Suppressor macrophage treated with lipopolysaccharide for 4 hours (primary cell): ENCODE data around the gene CACNA2D3.

Experiments used
- DNase-seq: peaks from one replicate; pipeline ENCODE4 v3.0.0-alpha.2; 2020

CACNA2D3 gene

DNA sequence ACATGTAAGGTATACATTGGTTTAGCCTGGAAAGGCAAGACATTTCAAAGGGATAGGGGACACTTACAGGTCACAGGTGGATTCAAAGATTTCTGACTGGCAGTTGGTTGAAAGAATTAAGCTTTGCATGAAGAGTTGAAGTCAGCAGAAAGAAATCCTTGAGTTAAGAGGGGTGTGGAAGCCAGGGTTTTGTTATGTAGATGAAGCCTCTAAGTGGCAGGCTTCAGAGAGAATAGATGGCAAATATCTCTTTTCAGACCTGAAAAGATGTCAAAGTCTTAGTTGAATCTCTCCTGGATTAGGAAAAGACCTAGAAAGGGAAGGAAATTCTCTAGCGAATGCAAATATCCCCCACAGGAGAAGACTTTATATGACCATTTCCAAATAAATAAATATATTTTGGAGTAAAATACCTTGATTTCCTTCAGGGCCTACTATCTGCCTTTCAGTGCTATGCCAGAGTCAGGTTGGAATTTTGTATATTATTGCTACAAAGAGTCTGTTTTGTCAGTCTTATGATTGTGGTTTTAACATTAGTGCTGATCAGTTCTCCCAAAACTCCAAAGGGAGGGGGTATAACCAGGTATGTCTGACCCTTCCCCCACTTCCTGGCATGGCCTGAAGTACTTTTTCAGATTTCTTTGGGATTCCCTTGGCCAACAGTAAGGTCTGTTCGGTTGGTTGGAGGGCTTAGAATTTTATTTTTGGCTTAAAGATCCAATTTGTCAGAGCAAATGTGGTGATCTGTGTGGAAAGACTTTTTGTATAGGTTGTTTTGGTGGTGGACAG is 519.1 kb downstream of the CACNA2D3 start:
- no peak for DNase-seq

DNA sequence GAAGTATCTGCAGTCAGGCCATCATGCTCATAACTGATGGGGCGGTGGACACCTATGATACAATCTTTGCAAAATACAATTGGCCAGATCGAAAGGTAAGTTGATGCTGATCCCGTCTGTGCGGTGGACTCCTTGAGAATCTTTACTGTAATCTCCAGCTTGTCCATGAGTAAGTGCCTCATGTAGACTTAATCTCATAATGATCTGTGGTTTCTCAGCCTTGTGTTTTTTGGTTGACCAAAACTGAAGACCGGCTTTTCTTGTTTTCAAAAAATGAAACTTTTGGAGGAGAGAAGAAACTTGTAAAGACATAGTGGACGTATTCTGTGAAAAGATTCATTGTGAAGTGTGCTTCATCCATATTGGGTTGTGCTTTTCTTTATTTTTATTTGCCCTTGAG is 519.8 kb downstream of the CACNA2D3 start:
- DNase-seq = no peak

DNA sequence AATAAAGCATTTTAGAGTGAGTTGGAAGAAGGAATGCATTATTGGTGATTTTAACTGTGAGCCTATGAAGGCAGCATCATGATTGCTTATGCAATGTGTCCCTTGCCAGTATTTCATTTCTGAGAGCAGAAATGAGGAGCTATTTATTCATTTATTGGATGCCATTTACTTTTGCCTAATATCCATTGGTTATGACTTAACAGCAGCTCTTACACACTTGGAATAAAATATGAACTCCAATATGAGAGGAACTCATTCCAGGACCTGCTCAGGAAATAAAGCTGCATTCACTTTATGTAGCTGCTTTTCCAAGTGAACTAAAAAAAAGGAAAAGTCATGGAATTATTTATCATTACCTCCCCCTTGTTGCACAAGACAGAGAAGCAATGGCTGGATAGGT is 525.4 kb downstream of the CACNA2D3 start:
- DNase-seq = no peak

DNA sequence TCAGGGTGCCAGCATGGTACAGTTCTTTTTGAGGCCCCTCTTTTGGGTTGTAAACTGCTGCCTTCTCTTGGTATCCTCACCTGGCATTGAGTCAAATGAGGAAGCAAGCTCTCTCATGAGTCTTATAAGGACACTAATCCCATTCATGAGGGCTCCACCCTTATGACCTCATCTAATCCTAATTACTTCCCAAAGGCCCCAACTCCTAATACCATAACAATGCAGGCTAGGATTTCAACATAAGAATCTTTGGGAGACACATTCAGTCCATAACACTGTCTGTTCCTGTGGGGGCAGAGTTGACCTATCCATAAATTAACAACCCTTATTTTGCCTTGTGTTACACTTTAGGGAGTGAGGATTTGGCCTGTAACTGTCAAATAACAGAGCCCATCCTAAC is 527.2 kb downstream of the CACNA2D3 start:
- no peak for DNase-seq

DNA sequence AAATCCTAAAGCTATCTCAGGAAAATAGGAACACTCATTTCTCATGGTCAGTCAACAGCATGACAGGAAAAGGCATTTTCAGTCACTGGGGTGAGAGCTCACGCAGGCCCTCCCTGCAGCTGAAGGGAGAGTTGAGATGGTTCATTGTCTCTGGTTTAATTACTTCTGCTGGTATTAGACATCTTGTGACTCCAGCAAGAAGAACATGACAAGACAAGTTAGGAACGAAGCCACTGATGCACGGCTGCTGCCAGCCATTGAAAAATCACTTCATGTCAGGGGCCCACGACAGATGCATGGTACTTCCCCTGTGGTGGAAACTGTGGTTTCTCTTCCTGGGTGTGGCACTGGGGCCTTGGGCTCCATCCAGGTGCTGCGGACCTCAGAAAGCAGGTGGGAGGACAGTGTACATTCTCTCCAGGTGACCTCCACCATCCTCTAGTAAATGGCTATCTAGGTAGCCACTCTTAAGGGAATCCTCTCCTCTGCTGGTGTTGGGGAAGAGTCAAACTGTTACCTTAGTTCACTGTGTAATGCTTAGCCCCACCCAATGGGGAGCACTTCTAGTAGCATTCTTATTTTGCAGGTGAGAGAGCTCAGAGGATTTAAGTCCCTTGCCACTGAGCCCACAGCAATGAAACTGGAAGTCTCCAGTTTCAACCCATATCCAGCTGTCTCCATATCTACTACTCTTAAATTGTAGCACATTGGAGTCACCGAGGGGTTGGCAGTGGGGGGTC is 531.3 kb downstream of the CACNA2D3 start:
- no peak for DNase-seq

DNA sequence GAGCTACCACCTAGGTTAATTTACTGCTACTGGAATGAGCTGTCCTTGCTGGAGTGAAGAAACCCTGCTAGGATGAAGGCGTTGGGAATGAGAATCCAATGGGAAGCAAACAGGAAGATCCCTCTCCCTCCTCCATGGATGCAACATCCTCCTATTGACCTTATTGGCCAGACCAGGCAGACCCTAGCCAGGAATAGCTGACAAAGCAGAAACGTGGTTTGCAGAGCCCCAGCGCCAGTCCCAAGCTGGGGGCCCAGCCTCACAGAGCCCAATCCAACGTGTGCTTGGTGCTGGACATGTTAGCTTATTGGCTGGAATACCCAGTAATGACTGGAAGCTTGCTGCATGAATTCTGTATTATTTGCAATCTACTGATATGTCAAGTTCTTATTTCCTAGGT is 532.4 kb downstream of the CACNA2D3 start:
- DNase-seq = no peak

DNA sequence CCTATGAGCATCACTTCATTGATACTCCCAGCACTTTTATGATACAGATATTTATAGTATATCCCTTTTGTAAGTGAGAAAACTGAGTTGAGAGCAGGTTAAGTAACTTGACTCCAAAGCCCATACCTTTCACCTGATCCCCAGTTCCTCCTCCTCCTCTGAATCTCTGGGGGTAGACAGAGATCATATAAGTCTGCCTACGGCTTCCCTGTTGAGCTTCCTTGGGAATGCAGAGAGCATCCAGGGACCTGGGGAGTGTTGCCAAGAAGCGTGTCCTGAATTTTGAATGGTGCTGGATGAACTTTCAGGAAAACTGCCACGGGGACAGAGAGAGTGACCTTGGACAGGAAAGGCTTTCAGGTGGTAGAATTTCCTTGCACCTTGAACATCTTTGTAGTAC is 537.0 kb downstream of the CACNA2D3 start:
- no peak for DNase-seq

DNA sequence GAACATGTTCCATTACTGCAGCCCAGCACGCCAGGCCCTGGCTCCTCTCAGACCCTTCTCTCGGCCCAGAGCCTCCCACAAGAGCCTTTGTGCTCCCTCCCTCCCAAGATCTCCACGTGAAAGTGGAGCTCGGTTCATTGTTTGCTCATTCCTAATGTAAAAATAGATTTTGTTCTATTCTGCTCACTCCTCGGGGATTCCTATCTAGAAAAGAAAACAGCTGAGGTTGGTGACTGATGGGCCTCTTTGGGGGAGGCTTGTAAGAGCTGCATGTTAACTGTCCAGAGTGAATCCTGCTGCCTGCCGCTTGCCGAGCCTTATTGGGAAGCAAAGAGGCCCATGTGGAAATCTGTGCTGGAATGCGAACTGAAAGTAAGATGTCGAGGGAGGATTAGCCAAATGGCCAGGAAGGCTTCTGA is 538.4 kb downstream of the CACNA2D3 start:
- no peak for DNase-seq

DNA sequence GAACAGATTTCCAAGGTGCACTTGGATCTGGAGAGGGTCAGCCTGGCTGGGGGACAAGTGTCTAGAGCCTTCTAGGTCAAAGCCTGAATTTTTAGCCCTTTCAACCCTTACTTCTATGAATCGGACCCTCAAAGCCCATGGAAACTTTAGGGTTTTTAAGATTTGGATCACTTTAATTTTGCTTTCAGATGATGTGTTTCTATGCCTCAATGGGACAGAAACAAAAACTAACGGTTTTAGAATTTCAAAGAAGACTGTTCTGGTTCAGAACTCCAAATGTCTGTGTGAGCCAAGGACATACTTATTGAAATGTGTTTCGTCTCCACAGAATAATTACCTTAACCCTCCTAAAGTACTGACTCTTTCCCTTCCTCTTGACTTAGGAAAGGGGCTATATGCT is 538.8 kb downstream of the CACNA2D3 start:
- no peak for DNase-seq

DNA sequence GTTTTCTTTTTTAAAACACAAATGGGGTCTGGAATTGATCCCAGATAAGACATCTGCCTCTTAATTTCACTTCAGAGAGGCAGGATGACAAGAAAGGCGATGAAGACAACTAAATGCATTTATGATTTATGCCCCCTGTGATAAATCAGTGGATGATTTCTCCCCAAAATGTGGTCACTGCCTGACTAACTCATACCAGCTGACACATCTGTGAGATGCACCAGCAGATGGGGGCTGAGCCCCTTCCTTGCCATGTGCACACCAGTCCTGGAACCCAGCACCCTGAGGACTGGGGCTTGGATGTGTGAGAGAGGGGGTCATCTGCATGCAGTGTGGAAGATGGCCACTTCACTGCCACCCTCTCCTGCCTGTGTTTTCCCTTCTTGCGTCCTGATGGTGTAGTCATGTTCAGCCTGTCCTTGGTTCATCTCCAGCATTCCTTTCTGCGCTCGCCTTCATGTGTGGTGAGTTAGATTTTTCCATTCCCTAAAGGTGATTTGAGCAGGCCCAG is 541.2 kb downstream of the CACNA2D3 start:
- no peak for DNase-seq

DNA sequence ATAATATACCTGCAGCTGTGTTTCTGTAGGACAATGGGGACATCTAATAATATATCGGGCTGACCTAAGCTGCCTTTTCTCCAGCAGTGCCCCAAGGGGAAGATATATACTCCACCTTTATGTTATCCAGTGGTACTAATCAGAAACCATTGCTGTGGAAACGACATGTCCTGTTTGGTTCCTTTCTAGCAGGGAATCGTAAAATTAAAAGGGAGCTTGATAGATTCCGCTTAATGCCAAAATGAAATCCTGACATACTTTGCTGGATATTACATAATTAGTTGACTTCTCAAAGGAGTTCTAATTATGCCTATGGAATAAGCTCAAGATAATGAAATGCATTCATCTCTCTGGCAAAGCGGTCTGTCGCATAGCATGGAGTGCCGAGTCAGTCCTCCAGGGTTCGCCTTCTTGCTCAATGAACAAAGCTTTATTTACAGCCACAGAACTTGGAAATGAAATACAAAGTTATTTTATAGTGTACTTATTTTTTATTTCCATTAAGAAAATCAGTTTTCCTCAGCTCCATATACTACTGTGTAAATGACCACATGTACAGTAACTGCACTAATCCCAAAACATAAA is 542.8 kb downstream of the CACNA2D3 start:
- DNase-seq = no peak

DNA sequence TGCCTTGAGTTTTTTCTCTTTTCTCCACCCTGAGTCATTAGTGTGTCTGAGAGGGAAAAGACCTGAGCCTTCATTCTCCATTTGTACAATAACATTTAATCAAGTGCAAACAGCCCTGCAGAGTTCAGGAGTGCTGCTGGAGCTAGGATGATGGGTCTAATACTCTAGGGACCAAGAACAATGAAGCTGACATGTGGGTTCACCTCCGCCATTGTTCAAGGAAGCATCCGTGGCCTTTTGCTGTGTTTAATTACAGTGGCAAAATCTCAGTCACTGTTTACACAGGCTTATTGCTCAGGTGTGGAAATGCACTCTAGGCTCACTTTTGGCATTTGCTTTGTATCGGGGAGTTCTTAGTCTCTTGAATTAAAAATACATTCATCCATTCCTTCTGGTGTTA is 545.9 kb downstream of the CACNA2D3 start:
- DNase-seq = no peak

DNA sequence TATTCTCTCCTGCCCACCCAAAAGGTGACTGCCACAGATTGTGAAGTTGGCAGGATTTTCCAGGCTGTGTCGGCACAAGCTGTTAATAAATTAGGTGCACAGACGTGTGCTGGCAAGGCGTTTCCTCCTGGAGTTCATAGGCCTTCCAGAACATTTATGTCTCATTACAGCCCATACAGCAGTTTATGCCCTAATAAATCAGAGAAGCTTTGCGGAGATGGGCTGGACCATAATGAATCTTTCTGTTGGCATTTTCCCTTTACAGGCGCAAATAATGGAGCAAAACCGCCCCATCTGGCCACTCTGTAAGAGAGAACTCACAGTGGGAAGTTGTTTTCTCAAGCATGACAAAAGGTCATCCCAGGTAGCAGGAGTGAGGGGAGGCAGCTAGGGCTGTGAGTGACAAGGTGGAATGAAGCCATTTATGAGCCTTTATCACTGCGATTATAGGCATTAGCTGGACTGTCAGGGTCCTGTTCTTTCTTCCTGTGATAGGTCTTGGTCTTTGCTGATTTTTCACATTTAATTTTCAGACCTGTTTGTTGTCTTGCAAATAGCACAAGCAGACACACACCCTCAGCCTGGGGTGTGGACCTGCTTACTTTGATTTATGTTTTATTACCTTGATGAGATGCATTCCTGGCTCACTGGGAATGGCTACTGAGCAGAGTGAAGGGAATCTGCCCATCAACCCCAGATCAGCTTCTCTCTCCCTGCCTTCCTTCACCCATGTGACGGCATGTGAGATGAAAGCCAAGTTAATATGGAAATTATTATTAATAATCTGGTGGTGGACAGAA is 548.0 kb downstream of the CACNA2D3 start:
- no peak for DNase-seq

DNA sequence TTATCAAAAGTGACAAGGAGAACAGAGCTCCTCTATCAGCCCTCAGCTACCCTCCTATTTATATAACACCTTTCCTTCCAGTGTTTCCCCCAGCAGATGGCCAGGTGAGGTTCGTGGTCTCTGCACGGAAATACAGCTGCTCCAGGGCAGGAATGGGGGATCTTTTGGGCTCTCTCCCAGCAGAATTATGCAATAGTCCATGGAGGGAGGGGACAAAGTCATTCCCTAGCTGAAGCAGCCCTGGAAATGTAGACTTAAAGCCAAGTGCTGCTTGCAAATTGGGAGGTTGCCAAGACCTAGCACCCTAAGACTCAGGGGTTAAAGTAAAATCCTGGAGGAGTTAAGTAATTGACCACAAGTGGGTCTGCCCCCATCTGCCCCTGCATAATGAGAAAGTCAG is 549.2 kb downstream of the CACNA2D3 start:
- DNase-seq = no peak

DNA sequence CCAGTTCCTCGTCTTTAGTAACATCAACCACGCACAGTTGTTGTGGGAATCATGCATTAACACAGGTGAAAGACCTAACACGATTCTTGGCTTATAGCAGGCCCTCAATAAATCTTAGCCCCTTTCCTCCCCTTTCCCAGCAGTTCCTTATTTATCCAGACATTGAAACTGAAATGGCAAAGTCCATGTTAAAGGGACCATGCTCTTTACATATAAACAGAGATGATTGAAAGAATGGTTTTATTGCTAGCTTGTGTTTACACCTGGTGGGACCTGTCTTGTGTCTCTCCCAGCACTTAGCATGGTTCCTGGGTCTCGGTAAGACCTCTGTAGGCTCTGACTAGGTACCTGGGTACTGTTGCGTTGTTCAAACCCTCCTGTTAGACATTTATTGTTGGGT is 553.7 kb downstream of the CACNA2D3 start:
- DNase-seq = no peak

DNA sequence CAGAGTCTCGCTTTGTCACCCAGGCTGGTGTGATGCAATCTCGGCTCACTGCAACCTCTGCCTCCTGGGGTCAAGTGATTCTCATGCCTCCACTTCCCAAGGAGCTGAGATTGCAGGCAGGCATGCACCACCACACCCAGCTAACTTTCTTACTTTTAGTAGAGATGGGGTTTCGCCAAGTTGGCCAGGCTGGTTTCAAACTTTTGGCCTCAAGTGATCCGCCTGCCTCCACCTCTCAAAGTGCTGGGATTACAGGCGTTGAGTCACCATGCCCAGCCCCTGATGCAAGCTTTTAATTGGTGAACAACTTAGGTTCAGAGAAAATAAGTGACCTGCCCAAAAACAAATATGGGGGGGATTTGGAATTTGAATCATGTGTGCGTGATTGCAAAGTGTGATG is 559.4 kb downstream of the CACNA2D3 start:
- no peak for DNase-seq

DNA sequence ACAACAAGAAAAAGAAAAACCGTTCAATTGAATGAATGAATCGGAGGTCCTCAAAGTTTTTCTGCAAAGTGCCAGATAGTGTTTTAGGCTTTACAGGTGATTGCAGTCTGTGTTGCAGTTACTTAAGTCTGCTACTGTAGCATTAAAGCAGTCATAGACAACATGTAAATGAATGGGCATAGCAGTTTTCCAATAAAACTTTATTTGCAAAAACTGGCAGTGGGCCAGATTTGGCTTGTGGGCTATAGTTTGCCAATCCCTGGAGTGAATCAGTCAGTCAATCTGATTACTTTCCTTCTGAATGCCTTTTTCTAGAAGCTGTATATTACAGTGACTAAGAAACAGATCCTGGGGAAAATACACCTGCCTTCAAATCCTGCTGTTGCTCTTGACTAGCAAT is 562.9 kb downstream of the CACNA2D3 start:
- no peak for DNase-seq

DNA sequence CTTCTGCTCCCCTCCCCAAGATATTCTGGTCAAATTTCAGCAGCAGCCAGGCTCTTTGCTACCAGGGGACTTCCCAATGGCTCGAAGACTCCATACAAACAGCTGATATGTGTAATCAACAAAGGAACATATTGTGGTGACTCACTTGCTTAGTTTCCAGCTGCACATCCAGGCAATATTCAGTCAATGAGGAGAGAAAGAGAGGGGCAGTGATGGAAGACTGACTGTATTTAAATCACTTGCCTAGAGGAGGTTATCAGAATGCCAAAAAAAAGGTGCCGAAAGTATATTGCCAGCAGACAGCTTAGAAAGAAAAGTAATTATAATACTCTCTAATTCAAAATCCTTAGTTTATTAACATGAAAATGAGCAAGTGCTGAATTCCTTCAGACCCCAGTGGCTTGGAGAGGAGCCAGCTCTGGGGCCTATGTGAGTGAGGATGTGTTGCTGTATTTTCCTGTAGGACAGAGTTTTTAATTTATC is 569.0 kb downstream of the CACNA2D3 start:
- no peak for DNase-seq

DNA sequence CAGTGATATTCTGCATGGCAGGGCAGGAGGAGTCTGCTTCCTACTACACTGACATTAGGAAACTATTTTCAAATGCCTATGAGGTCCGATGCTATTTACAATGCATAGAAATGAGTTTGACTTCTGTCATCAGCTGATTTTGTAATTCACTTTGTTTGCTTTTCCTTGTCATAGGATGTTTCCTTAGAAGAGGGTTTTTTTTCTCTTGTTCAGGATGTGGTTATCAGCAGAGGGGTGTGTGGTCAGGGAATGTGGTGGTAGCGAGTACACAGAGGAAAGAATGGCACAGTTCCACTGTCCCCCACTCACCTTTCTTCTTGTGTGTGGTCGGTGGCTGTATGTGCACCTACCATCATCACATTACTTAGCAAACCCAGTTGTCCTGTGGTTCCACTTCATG is 574.0 kb downstream of the CACNA2D3 start:
- DNase-seq = no peak

DNA sequence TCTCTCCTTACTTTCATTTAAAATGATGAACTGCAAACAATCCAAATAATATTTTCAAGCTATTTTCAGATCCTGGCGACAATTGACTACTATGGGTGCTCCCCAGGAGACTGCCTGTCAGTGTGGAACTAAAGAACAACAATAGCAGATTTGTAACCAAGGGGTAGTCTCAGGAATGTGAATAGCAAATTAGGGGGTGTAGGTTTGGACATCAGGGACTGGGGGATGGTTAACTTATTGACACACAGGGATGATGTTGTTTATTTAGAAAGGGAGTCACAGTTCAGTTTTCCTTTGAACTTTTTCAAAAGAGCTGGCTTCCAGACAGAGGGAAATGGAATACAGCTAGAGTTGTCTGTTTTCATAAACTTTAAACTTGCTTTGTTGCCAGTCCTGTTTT is 575.7 kb downstream of the CACNA2D3 start:
- DNase-seq = no peak

DNA sequence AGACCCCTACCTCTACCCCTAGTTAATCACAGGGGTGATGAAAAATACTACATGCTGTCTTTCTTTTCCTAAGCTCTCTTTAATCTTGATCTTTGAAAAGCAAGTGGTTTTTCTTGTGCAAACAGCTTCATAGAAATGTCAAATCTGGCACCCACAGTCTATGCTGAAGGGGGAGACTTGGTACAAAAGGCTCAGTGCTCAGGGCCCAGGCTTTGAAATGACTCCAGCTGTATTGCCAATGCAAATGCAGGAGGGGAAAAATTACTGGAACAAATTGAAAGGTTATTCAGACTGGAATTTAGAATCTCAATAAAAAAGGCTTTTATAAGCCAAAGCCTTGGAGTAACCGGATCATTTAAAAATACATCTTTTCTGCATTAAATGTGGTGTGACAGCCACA is 581.6 kb downstream of the CACNA2D3 start:
- no peak for DNase-seq

DNA sequence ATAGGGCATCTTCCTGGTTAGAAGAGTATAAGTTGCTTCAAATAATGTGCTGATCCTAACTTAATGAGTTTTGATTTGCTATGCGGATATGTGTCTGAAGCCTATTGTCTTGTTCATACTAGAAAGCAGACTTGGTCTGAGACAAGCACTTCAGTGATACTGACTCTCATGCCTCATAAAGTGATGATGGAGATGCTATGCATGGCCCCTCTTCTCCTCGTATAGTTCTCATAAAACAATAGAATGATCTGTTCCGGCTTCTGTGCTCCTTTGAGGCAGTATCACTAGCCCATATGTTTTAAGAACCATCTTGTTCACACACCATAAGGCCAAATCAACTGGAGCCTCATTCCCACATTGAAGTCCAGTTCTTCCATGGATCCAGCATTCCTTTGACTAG is 583.4 kb downstream of the CACNA2D3 start:
- no peak for DNase-seq

DNA sequence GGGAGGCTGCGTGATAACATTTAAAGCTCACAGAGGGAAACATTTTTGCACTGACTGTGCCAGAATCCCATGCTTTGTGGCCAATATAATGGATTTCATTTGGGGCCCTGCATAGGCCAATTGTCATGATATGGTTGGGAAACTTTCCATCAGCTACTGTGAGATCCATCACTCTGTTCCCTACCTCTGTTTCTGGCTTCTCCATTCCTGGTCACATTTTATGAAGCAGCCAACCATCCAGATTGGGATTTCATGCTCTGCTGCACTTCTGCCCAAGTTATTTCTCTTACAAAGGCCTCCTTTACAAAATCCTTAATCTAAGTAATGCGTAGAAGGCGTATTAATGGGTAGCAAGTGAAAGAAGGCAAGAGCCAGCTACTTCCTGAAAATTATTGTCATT is 584.4 kb downstream of the CACNA2D3 start:
- no peak for DNase-seq
